ENCODE data around the gene JUP. TPM values are rescaled to one million over a fixed set of nuclear protein-coding genes. Genes with fewer than 3 reads are reported as not detected.

Gene JUP
- 10 to 100 TPM; 22.7 to 96.3 (median 57.6) TPM for total RNA-seq

DNA sequence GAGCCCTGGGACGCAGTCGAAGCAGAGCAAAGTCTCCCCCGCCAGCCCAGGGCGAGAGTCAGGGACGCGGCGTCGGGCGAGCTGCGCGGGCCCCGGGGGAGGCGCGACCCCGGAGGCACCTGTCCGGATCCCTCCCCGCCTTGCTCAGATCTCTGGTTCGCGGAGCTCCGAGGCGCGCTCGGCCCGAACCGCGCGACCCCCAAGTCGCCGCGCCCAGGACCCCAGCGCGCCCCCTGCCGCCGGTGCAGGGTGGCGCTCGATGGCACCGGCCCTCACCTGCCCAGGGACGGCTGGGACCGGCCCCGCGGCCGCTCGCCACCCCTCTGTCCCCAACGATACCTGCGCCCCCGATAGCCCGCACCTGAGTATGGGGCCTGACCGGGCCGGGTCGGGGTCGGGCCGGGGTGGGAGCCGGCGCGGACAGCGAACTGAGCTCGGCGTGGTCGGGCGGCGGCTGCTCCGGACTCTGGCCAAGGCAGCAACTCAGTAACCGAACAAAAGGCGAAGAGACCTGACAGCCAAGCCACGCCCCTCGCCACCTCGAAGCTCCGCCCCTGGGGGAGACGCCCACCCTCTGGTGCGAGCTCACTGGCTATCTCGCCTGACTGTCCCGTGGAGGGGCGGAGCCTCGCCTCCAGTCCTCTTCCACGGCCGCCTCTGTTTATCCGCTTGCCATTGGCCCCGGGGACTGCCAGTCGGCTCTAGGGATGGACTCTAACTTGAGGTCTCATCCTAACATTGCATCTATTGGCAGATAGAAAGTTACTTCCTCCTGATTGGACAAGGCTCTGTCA lies at the start of gene JUP:
Gene JUP (minus strand): TSS at position 485 of the 794 bp plus-strand sequence. CDS start 14,857 bp downstream, outside the sequence.
- TF ChIP-seq, protein P1, sequence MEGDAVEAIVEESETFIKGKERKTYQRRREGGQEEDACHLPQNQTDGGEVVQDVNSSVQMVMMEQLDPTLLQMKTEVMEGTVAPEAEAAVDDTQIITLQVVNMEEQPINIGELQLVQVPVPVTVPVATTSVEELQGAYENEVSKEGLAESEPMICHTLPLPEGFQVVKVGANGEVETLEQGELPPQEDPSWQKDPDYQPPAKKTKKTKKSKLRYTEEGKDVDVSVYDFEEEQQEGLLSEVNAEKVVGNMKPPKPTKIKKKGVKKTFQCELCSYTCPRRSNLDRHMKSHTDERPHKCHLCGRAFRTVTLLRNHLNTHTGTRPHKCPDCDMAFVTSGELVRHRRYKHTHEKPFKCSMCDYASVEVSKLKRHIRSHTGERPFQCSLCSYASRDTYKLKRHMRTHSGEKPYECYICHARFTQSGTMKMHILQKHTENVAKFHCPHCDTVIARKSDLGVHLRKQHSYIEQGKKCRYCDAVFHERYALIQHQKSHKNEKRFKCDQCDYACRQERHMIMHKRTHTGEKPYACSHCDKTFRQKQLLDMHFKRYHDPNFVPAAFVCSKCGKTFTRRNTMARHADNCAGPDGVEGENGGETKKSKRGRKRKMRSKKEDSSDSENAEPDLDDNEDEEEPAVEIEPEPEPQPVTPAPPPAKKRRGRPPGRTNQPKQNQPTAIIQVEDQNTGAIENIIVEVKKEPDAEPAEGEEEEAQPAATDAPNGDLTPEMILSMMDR (IDR thresholded peaks at IDR 0.05; ENCODE audit: low read depth), result no peak

DNA sequence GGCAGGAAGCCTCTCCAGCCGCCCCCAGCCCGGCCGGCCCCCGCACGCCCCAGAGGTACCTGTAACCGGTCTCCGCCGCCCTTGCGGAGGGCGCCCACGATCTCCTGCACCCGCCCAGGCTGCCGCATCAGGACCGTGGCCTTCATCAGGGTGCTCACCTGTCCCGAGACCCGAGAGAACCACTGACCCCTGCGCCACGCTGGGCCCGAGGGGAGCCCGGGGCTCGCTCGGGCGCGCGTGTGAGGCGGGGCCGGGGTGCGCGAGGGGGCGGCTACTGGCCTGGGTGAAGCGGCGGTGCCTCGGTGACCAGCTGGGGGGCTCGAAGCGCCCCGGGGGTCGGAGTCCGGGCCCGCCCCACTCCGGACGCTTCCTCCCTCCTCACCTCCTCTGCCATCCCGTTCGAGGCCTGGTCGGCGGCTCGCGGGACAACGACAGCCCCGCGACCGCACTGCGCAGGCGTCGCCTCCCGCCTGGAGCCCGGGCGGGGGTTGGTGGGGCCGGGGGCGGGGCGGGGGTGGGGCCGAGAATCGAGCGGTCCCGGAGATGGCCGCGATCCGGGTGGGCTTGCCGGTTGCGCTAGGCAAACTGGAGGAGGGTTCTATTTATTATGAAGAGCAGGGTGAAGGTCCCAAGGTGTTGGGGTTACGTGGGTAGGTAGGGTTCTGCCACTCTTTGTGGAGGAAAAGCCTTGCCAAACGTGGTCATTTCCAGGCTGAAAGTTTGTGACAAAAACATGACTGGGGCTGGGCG lies 49.5 kb upstream of the JUP start, which contains the start of gene NT5C3B:
Gene NT5C3B (minus strand): TSS at position 433 of the 750 bp plus-strand sequence. CDS start 39 bp downstream, at position 394.
- TF ChIP-seq, protein P1 (IDR thresholded peaks at IDR 0.05; ENCODE audit: low read depth), result no peak

DNA sequence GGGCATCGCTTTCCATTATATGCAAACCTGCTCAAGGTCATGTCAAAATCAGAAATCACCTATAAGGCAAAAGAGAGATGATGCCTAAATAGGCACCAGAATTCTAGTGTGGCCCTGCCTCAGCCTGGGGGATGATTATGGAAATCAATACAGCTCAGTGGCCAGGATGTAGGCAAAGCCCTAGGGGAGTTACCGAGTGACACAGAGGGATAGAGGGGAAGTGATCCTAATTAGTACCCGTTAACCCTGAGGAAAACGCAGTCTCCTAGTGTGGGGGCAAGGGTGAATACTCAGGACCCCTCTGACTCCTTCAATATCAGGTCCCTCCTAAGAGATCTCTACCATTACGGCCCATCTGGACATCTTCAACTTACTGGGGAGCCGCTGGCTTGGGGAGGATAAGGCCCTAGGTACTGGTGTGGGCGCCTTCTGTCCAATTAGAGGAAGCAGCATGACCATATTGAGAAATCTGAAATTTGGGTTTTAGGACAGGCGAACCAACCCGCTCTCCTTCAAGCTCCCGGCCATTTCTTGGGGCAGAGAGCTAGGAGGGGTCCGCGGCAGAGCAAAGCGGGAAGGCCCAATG lies 48.8 kb upstream of the JUP start:
- TF ChIP-seq, protein P1 (IDR thresholded peaks at IDR 0.05; ENCODE audit: low read depth), result no peak

DNA sequence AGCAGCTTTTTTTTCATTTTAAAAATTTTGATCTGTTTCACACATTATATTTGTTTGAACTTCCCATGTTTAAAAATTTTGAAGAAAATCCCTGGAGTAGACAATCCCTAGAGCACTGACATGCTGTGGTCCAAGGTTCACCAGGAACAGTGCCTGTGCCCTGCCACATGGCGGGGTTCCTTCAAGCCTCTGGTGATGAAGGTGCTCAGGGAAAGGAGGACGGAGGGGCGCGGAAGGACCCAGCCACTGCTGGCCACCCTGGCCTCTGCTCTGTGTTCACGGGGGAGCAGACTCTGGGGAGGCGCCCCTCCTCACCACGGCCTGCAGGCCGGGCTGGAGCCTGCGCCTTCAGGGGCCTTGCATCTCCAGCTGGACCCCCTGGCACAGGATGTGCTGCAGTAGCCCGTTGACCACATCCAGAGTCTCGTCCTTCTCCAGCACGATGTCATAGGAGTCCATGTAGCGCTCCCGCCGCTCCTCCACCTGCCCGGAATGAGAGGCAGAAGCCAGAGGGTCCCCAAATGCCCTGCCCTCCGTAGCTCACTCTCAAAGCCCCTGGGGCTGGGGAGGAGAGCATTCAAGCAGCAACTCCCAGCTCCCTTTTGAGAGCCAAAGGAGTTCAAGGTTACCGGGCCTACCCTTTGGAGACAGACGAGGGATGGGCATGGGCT lies 38.8 kb upstream of the JUP start:
- TF ChIP-seq, protein P1 (IDR thresholded peaks at IDR 0.05; ENCODE audit: low read depth), result no peak

DNA sequence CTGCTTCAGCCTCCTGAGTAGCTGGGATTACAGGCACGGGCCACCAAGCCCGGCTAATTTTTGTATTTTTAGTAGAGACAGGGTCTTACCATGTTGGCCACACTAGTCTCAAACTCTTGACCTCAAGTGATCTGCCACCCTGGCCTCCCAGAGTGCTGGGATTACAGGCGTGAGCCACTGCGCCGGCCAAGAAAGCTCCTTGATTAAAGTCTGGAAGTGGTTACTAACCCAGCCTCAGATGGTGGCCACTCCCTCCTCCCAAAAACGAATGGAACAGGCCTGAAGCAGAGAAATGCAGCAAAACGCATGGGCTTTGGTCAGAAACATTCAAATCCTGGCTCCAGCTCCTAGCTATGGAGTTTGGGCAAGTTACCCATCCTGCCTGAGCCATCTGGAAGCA lies 37.6 kb upstream of the JUP start:
- TF ChIP-seq, protein P1 (IDR thresholded peaks at IDR 0.05; ENCODE audit: low read depth), result no peak

DNA sequence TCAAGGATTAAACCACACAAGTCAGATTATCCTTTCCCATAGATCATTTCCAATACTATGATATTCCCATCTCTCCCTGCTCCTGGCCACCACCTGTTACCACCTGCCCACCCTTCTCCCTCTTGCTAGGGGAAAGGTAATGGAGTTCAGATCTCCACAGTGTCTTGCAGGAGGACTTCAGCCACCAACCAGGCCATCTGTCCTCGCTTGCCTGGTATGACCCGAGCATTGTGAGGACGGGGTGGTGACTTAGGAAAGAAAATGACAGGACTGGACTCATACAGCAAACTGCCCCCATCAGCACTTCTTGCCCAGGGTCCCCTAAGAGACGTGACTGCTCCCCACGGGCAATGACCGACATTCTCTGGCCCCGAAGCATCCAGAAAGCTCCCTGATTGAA lies 37.1 kb upstream of the JUP start:
- TF ChIP-seq, protein P1 (IDR thresholded peaks at IDR 0.05; ENCODE audit: low read depth), result no peak
